Activated CD4-positive, alpha-beta T cell treated with anti-CD3 and anti-CD28 coated beads for 4 hours (primary cell): Measurements from ENCODE around the gene IFT81.
"Not testable (repeated sequence)": the region's sequence is repeated elsewhere in the genome, so short reads cannot be mapped to it uniquely, and the experiment has no call there.

ENCODE experiments used
- DNase-seq, 2 donors: peaks; one replicate each; pipeline ENCODE4 v3.0.0-alpha.2; 2020

Gene IFT81

DNA sequence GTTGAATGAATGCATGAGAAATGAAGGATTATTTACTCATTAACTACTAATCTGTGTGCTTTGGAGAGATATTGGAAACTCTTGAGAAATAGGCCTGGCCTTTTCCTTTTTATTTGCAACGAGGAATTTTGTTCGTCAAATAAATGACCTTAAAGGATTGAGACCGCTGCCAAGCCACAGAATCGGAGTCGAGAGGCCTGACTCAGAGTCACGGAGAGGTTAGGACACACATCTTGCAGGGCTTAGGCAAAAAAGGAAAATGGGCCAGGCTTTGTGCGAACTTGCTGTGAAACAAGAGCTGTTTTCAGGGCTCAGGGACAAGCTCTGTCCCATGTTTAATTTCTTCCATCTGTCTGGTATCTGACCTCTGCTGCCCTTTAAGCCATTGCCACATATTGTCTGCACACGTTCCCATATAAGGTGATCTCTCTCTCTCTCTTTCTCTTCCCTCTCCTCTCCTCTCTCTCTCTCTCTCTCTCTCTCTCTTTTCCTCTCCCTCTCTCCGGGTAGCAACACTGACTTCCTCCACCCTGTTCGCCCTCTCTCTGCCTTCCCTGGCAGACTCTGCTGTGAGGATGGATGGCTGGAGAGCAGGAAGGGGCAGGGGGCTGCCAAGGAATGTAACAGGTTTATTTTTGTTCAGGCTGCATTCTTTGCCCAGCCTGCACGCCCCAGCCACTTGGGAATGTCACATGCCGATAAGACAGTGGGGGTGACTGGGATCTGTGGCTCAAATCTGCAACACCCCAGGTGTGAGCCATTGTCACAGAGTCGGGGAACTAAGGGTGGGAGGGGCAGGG lies 14.9 kb upstream of the IFT81 start:
- DNase-seq = no peak

DNA sequence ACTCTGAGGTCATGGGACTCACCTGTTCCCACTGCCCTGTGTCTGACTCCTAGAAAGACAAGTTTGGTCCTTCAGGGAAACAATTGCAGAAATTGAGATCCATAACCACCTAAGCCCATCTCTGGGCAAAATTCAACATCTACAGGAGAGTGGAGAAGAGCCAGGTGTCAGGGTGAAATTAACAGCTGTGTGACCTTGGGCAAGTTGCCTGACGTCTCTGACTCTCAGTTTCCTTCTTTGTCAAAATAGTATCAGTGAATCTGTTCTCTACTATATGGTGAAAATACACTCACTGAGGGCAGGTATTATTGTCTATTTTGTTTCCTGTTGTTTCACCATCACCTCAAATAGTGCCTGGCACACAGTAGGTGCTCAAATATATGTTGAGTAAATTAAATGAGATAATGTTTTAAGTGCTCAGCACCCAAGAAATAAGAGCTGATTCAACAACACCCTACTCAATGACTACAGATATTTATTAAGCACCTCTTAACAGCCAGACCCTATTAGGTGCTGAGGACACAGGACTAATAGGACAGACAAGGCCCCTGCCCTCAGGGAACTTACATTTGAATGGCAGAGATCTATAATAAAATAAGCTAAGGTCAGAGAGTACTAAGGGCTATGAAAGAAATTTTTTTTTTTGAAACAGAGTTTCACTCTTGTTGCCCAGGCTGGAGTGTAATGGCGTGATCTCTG lies 14.2 kb upstream of the IFT81 start:
- no peak for DNase-seq

DNA sequence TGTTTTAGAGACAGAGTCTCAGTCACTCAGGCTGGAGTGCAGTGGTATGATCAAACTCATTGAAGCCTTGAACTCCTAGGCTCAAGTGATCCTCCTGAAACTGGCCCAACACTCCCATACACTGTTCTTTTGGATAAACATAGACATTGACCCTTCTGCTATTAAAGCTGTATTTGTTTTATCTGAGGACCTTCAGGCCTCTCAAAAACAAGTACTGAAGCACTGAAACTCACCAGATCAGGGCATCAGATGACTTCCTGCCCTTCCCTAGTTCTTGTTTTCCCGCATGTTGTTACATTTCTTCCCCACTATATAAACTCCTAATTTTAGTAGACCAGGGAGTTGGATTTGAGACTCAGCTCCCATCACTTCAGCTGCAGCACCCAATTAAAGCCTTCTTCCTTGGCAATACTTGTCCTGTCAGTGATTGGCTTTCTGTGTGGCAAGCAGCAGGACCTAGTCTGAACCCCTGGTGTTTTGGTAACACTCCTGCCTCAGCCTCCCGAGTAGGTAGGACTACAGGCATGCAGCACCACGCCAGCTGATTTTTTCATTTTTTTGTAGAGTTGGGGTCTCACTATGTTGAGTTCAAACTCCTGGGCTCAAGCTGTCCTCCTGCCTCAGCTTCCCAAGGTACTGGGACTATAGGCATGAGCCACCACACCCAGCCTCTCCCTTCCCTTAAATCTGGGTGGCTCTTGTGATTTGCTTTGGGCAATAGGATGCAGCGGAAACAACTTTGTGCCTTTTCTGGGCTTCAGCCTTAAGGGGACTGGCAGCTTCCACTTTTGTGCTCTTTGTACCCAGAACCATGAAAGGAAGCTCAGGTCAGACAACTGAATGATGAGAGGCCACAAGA lies 12.5 kb upstream of the IFT81 start:
- no peak for DNase-seq

DNA sequence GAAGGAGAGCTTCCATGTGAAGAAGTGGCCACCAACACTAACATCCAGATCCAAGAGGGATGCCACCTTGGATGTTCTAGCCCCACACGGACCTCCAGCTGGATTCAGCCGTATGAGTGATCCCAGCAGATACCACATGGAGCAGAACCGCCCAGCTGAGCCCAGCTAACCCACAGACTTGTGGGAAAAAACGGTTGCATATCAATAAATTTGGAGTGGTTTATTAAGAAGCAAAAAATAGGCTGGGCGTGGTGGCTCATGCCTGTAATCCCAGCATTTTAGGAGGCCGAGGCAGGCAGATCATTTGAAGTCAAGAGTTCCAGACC lies 11.9 kb upstream of the IFT81 start:
- DNase-seq = no peak

DNA sequence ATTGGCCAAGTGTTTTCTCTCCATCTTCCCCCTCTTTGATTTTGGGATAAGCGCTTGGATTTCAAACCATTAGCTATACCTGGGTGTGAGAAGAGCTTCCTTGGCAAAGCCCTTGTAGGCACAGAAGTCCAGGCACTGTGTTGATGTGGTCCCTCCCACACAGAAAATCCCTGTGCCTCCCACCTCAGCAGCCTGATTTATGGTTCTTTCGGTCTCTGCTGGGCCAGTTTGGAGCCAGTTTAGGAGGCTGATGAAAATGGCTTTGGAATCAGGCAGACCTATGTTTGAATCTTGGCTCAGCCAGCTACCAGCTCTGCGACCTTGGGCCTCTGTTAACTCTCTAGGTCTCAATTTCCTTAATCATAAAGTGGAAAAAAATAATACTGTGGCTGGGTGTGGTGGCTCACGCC lies 9.6 kb upstream of the IFT81 start:
- DNase-seq = no peak

DNA sequence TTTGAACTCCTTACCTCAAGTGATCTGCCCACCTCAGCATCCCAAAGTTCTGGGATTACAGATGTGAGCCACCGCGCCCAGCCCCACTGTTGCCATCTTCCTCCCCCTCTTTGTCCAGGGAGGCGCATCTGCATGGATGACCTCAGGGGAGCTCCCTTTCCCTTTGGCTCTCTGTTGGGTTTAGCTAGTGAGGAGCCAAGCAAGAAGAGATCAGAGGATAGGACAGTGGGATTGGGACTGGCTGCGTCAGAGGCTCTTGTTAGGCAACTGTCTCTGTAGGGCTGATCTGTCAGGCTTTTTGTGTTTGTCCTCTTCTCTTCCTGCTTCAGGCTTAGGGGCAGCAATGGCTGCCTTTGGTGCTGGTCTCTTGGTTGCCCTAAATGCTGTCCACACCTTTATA lies 8.5 kb upstream of the IFT81 start:
- DNase-seq = no peak

DNA sequence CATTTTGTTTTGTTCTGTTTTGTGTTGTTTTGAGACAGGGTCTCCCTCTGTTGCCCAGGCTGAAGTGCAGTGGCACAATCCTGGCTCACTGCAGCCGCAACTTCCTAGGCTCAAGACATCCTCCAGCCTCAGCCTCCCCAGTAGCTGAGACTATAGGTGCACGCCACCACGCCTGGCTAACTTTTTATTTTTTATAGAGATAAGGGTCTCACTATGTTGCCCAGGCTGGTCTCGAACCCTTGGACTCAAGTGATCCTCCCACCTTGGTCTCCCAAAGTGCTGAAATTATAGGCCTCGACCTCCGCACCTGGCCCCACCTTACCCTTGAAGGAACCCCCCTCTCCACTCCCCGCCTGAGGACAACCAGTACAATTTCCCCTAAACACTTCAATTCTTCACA lies 7.5 kb upstream of the IFT81 start:
- DNase-seq = no peak

DNA sequence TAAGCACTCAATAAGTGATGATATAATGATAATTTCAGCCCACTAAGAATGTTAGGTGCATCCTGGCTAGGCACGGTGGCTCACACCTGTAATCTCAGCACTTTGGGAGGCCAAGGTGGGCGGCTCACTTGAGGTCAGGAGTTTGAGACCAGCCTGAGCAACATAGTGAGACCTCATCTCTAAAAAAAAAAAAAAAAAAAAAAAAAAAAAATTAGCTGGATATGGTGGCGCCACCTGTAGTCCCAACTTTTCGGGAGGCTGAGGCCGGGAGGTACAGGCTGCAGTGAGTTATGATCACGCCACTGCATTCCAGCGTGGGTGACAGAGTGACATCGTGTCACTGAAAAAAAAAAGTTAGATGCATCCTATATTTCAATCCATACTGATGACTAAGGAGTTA lies 6.9 kb upstream of the IFT81 start:
- not testable (repeated sequence) for DNase-seq

DNA sequence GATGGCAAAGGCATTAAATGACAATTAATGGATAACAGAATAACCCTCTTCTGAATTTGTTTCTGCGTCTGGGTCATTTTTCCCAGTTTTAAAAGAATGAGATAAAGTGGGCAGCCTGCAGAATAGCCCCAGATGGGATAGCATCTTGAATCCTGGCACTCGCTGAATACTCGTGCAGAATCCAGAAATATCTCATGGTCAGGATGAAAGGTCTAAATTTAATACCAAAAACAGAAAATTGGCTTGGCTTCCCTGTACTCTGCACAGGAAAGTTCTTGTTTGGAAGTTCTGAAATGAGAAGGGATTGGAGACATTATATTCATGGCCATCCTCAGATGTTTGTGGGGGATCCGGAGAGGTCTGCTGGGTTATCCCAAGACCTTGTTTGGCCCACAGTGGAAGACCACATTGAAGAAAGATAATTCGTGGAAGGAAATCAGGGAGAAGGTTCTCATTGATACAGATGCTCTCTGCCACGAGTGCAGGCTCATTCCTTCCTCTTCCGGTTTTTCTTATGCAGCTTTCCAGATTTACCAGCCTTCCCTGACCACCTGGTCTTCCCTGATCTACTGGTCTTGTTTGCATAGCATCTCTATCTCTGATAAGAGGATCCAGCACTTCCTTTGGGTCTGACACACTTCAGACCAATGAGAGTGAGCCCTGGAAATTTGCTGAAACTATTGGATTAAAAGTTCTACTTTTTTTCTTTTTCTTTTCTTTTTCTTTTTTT lies 6.0 kb upstream of the IFT81 start:
- no peak for DNase-seq

DNA sequence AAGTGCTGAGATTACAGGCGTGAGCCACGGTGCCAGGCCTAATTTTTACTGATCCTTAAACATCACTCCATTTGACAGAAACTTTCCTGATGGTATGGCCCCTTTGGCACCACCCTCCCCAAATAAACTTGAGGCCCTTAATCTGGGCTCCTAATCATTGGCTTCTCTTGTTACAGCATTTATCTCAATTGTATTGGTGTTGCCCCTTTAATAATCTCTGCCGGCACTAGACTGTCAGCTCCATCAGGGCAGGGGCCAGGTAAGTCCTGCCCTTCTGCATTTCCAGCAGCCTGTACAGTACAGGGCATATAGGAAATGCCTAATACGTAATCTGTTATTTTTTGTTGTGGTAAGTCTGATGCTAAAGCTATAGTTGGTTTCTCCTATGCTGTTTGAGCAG lies 1.2 kb upstream of the IFT81 start:
- DNase-seq = no peak

DNA sequence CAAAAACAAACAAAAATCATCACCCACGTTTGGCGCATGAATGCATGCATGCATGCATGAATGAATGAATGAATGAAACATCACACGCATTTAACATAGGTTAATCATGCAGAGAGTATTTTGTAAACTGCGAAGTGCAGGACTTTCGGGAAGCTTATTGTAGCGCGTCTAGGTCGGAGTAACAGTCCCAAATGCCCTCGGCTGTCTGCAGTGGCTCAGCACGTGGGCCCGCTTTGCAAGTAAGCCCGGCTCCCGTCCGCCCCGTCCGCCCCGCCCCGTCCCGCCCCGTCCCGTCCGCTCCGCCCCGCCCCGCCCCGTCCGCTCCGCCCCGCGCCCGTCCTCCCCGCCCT lies 263 bp upstream of the IFT81 start:
- DNase-seq = no peak

DNA sequence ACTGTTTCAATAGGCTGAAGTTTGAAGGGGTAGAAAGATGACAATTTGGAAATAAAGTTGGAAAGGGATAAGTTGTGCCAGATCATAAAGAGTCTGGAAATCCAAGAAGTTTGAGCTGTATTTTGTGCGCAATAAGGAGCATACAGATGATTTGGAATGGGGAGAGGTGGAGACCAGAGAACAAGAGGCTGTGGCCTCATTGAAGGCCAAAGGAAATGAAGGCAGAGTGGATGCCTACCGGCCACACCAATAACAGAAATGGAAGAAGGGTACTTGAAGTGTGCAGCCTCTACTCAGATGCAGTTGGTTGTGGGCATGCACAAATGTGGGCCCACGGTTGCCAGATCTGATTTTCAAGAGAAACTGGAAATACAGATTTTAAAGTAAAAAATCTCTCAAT lies 2.4 kb downstream of the IFT81 start:
- DNase-seq = no peak

DNA sequence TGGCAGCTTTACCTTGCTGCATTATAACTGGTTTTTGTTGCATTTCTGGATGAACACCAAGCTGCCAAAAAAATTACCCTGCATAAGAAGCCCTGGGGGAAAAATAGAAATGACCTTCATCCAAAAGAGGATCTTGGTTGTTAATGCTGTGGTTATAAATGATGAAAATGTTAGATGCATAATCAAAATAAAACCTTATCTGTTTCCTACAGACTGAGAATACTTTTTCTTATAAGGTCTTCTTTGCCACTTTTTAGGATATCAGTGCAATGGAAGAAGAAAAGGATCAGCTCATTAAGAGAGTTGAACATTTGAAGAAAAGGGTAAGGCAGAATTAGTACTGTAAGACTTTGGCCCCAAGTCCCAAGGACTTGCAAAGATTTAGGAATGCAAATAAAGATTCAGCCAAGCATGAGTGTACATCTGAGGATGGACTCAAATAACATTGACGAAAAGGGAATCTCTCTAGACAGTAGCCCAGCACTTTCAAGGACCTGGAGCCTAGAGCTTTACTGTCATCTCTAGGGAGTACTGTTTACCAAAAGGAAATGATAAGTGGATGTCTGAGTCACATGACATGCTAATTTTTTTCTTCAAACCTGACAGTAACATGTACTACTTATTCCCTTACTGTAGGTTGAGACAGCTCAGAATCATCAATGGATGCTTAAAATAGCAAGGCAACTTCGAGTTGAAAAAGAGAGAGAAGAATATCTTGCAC lies 10.7 kb downstream of the IFT81 start:
- no peak for DNase-seq

DNA sequence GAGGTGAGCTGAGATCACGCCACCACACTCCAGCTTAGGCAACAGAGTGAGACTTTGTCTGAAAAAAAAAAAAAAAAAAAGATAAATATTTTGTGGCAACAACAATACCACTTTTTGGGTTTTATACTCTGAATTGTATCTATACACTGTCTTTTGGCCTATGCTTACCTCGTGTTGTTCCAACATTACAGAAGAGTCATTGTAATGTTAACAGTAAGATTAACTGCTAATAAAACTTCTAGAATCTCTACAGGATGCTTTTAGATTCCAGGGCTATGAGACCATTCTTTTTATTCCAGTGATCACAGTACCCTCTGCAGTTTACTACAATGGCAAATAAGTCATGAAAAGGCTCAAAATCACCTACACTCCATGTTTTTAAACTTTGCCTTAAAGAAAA lies 11.6 kb downstream of the IFT81 start:
- DNase-seq = no peak

DNA sequence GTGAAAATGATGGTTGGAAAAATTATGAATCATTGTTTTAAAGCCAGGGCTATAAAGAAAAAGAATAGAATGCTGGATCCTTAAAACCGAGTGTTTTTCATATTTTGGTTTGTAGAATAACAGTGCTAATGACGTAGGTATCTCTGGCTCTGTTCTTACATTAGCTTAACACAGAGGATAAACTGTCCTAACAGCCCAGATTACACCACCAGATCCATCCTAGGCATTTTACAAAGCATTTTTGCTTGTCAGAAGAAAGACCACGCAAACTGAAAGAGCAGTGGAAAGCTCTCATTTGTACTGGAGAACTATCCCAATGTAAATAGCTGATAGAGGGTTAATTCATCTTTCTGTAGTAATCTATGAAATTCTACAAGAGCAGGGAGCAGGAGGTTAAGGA lies 13.6 kb downstream of the IFT81 start:
- DNase-seq = no peak

DNA sequence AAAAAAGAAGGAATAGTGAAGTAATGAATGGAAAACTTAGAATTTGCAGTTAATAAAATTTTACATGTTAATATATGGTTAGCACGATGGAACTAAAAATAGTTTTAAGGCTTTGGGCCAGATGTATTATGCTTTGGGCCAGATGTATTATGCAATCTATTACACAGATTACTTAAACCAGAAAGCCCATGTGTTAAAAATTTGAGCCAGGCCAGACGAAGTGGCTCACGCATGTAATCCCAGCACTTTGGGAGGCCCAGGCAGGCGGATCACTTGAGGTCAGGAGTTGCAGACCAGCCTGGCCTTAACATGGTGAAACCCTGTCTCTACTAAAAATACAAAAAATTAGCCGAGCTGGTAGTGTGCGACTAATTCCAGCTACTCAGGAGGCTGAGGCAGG lies 17.2 kb downstream of the IFT81 start:
- no peak for DNase-seq

DNA sequence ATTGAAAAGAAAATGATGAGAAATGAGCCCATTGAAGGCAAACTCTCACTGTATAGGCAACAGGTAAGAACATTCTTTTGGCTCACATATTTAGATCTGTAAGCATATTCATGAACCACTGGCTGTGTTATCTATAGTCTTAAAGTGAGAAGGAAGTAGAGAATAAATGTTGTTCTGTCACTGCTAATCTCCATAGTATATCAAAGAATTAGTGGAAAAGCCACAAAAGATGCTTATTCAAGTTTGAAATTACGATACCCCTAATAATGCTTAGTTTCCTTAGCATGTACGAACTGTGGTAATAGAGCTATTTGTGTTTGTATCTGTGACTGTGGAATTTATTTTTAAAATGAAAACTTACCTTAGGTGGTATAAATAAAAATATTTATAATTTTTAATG lies 22.8 kb downstream of the IFT81 start:
- DNase-seq = no peak

DNA sequence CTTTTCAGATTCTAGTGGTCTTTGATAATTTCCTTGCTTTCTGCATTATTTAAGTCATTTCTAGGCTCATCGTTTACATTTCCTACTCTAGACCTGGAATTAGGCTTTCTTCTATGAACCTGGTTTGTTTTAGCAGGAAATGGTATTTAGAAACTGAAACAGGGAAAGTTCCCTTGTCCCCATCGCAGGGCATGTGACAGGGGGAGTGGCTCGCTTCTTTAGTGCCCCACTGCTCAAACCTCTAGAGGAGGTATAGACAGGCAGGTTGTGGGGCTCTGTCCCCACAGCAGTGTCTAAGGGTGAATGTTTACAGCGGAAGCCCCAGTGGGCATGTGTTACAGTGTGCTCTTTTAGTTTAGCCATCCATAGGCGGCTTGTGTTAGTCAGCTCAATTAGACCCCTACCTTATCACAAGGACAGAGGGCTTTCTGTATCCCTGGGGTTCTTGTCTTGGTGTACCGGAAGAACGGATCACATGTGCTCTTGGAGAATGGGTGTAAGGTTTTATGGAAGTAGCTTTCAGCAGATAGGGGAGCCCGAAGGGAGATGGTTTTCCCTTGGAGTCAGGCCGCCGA lies 25.0 kb downstream of the IFT81 start:
- no peak for DNase-seq

DNA sequence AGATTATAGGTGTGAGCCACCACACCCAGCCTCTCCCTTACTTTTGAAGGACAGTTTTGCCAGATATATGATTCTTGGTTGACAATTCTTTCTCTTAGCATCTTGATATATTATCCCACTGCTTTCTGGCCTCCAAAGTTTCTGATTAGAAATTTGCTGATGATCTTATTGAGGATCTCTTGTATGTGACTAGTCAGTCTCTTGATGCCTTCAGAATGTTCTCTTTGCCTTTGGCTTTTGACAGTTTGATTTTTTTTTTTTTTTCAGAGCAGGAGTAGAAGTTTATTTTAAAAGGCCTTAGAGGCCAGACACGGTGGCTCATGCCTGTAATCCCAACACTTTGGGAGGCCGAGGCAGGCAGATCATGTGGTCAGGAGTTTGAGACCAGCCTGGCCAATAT lies 32.6 kb downstream of the IFT81 start:
- no peak for DNase-seq

DNA sequence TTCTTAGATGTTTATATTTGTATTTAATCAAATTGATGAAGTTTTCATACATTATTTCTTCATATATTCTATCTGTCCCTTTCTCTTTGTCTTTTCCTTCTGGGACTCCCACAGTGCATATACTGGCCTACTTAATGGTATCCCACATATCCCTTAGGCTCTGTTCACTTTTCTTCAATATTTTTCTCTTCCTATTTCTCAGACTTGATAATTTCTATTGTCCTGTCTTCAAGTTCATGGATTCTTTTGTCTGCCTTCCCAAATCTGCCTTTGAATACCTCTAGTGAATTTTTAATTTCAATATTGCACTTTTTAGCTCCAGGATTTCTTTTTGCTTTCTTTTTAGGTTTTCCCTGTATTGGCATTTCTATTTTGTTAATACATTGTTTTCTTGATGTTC lies 33.4 kb downstream of the IFT81 start:
- no peak for DNase-seq

DNA sequence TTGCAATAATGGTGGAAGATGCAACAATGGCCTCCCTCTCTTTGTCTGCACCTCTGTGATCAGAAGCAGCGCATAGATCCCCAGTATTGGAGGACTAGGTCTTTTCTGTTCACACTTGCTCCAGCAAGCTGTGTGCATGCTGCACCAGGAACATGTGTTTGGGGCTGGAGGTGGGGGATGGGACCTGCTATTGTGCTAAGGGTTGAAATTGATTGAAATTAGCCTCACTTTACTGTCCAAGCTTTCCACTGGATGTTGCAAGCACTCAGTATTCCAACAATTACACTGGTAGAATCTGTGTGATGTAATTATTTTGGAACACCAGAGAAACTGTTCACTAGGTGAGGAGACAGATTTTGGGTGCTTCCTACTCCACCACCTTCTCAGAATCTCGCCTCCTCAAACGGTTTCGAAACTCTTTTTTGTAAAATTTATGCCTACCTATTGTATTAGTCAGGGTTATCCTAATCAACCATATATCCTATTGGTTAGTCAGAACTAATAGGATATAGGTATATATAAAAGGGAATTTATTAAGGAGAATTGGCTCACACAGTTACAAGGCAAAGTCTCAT lies 35.6 kb downstream of the IFT81 start:
- no peak for DNase-seq
